ENCODE data around the gene TMEM258. TPM values are rescaled to one million over a fixed set of nuclear protein-coding genes. Genes with fewer than 3 reads are reported as not detected.

The TMEM258 gene
- total and polyA plus RNA-seq, 2 donors (not counting 3 experiments of a cell fraction or from before 2014, with no cell fraction given) = 140 to 534 TPM

DNA sequence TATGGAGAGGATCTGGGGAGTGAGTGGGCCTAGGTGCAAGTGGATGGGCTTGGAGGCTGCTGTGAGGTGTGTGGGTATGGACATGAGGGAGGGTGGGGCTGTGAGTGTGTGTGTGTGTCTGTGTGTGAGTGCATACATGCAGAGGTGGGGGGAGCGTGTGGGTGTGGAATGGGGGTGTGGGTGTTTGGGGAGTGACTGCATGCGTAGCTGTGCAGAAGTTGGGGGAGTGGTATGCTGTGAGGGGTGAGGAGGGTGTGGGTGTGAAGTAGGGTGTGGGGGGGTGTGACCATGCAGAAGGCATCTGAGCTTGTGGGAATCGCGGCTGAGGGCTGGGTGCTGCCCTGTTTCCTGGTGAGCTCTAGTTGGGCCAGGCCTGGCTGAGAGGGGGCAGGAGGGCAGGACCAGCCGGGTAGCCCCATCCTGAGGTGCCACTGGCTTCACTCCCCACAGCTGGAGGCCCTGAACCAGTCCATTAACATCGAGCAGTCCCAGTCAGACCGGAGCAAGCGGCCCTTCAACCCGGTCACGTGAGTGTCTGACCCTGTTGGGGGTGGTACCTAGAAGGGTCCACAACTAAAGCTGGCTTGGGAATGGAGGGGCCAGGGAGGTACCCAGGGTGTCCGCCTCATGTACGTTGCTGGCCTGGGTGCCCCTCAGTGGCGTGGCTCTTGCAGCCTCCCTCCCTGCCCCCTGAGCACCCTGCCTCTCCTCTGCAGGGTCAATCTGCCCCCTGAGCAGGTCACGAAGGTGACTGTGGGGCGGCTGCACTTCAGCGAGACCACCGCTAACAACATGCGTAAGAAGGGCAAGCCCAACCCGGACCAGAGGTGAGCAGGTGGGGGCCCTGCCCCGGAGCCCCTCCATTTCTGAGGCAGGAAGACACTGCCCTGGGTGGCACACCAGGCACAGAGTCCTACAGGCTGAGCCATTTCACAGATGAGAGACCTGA, 16.5 kb downstream of the TMEM258 start:
- no peak for FAIRE-seq
- H3K27me3 ChIP-seq (ENCODE audit: control insufficient read depth in 2 of 2, insufficient read depth in 2 of 2, low read length in 2 of 2) = no peaks in the 10 kb centered on the region
- dilution Hi-C loops (cut with MboI; ENCODE audit: extremely low pct_ligation_motif_present, low sequenced_read_pairs) = no loop called here

More for the DNA sequence above, 16.5 kb downstream of the TMEM258 start:
- intact Hi-C loops (cut with micrococcal nuclease) = loop anchor here (1.0 kb wide), 2 partner anchors 24 to 29 kb away; partner anchors contain the start of gene MYRF
- BruUV-seq (replicated peaks) = no TSS peak
- H3K9me3 ChIP-seq (replicated peaks; ENCODE audit: control insufficient read depth, insufficient read depth, low read length) = no peaks in the 10 kb centered on the region
- no peak overlapping the region for H3K4me2 ChIP-seq (ENCODE audit: insufficient read depth, low read length)
- no peak for TF ChIP-seq POLR2AphosphoS5 (IDR thresholded peaks at IDR 0.05; ENCODE audit: insufficient read depth, low read depth, low read length)
- no peak for TF ChIP-seq EZH2 (IDR thresholded peaks at IDR 0.05; ENCODE audit: borderline replicate concordance, low read depth, low read length, severe bottlenecking)
- TF ChIP-seq, protein P1, sequence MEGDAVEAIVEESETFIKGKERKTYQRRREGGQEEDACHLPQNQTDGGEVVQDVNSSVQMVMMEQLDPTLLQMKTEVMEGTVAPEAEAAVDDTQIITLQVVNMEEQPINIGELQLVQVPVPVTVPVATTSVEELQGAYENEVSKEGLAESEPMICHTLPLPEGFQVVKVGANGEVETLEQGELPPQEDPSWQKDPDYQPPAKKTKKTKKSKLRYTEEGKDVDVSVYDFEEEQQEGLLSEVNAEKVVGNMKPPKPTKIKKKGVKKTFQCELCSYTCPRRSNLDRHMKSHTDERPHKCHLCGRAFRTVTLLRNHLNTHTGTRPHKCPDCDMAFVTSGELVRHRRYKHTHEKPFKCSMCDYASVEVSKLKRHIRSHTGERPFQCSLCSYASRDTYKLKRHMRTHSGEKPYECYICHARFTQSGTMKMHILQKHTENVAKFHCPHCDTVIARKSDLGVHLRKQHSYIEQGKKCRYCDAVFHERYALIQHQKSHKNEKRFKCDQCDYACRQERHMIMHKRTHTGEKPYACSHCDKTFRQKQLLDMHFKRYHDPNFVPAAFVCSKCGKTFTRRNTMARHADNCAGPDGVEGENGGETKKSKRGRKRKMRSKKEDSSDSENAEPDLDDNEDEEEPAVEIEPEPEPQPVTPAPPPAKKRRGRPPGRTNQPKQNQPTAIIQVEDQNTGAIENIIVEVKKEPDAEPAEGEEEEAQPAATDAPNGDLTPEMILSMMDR (IDR thresholded peaks at IDR 0.05; ENCODE audit: extremely low read depth in 1 of 2, insufficient read depth in 1 of 2, low read depth in 1 of 2, low read length in 2 of 2) = no peak
- no peak for TF ChIP-seq GATA2 (IDR thresholded peaks at IDR 0.05; ENCODE audit: insufficient read depth, insufficient read length, low read depth, low read length)
- no peak for TF ChIP-seq MYC (IDR thresholded peaks at IDR 0.05; ENCODE audit: low read depth, low read length)
- TF ChIP-seq JUN (IDR thresholded peaks at IDR 0.05; ENCODE audit: borderline replicate concordance, insufficient read depth, insufficient read length, low read depth) = no peak
- TF ChIP-seq FOS (IDR thresholded peaks at IDR 0.05; ENCODE audit: borderline replicate concordance, insufficient read depth, low read length) = no peak
- TF ChIP-seq, protein P2, sequence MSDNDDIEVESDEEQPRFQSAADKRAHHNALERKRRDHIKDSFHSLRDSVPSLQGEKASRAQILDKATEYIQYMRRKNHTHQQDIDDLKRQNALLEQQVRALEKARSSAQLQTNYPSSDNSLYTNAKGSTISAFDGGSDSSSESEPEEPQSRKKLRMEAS (IDR thresholded peaks at IDR 0.05; ENCODE audit: insufficient read depth, insufficient read length) = no peak
- no peak for TF ChIP-seq POLR2A (IDR thresholded peaks at IDR 0.05; ENCODE audit: low read depth, low read length)
- no peaks in the 10 kb centered on the region for H4K20me1 ChIP-seq (replicated peaks; ENCODE audit: control insufficient read depth, extremely low read depth, insufficient read depth, low read length)
- H3K9ac ChIP-seq (replicated peaks; ENCODE audit: extremely low read depth, insufficient read depth, low read length) = no peak overlapping the region
- no peaks in the 10 kb centered on the region for H3K79me2 ChIP-seq (ENCODE audit: control insufficient read depth, insufficient read depth, low read length)
- H3K4me1 ChIP-seq (ENCODE audit: control insufficient read depth, extremely low read depth, insufficient read depth, low read length) = peaks cover 6% of the 10 kb centered on the region
- H3K27ac ChIP-seq (ENCODE audit: insufficient read depth, low read depth, low read length) = no peak overlapping the region
- CTCF ChIA-PET = interaction anchor here (0.8 to 4.1 kb wide), 6 partner anchors 9 to 27 kb away, joined by 3 to 91 read pairs (median 4); no protein-coding TSS in a partner anchor
- DNase-seq (ENCODE audit: low read depth, low spot score) = no peak
- no peaks in the 10 kb centered on the region for H3K9me1 ChIP-seq (replicated peaks; ENCODE audit: control insufficient read depth, extremely low read depth, insufficient read depth, low read length)
- H3K36me3 ChIP-seq (ENCODE audit: control insufficient read depth in 2 of 2, extremely low read depth in 1 of 2, insufficient read depth in 2 of 2, low read length in 2 of 2) = no peaks in the 10 kb centered on the region
- POLR2A ChIA-PET = no interaction called here
- H3K4me3 ChIP-seq (replicated peaks in 1 of 3; ENCODE audit: insufficient read depth in 1 of 3, low read depth in 1 of 3, low read length in 3 of 3) = no peak overlapping the region
- no peak overlapping the region for H2AFZ ChIP-seq (ENCODE audit: low read depth, low read length)
